ENCODE data around the gene RNU6-7. TPM values are rescaled to one million over a fixed set of nuclear protein-coding genes. Genes with fewer than 3 reads are reported as not detected.

RNU6-7 gene
- total RNA-seq: not detected
- long read RNA-seq, partial matches to known transcripts: 0 of 1 reads
- long read RNA-seq, other reads (novel, unspliced or antisense): 0 of 1 reads

DNA sequence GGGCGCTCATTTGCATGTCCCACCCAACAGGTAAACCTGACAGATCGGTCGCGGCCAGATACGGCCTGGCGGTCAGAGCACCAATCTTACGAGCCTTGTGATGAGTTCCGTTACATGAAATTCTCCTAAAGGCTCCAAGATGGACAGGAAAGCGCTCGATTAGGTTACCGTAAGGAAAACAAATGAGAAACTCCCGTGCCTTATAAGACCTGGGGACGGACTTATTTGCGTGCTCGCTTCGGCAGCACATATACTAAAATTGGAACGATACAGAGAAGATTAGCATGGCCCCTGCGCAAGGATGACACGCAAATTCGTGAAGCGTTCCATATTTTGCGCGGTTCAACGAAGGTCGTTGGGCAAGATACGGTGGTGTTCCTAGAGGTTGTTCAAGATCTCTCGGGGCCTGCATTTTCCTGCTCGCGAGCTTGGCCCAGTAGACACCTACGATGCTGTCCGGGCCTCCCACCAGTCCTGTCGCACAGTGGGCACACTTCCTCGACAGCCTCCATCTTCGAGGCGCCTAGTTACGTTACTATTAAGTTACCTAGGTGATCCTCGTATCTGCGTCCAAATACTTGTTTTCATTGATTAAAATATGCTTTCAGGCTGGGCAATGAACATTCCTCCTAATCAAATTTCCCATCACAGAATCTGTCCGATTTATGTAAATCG lies at the start of gene RNU6-7:
TSS of gene RNU6-7 (plus strand) at position 230 of the 675 bp plus-strand sequence.
- ATAC-seq (peak; percentile 12), DNase-seq (peak; percentile 31)
- intact Hi-C loops (cut with micrococcal nuclease): loop anchor here (10.0 kb wide), 1 partner anchor 117 kb away; no protein-coding TSS in a partner anchor

DNA sequence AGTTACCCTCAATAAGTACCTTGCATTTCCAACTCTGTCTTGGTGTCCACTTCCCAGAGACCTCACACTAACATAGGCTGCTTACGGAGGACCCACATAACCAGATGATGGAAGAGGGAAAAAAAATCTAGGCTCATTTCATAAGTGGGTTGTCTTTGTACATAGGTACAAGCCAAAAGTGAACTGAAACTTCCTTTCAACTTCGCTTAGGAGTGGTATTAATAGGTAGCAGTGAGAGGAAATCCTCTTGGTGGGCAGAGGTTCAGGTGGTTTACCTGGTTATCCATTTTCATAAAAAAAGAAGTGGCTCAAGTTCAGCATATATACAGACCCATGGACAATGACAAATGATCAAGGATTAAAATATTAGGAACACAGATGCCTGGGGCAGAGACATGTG lies 35.8 kb upstream of the RNU6-7 start:
- intact Hi-C loops (cut with micrococcal nuclease): no loop called here
- no peak for ATAC-seq
- DNase-seq: no peak

DNA sequence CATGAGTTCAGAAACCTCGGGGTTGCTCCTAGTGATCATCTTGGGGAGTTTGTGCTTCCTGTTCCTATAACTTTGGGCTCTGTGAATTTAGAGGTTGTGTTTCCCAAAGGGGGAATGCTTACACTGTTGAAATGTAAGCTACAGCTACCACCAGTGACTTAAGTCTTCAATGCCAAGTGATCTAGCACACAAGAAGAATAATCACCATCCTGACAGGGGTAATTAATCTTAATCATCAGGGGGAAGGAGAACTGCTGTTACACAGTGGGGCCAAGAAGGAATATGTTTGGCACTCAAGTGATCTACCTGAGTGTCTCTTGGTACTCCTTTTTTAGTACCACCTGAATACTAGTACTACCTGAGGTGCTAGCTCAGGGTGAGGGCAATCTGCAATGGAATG lies 34.9 kb upstream of the RNU6-7 start:
- intact Hi-C loops (cut with micrococcal nuclease): no loop called here
- no peak for DNase-seq
- no peak for ATAC-seq

DNA sequence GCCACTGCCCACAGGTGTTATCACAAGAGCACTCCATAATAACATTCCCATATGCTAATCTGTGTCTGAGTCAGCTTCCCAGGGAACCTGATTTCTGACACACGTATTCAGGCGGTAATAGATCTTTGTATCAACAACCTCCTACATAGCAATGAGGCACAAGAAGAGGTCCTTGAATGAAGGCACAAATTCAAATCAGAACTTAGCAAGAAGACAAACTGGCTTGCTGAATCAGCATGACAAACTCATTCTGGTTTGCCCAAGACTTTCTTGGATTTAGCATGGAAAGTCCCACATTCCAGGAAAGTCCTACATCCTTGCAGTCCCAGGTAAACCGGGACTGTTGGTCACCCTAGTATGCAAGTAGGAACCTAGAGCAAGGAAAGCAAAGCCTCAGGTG lies 33.9 kb upstream of the RNU6-7 start:
- intact Hi-C loops (cut with micrococcal nuclease): no loop called here
- ATAC-seq (no peak), DNase-seq (no peak)

DNA sequence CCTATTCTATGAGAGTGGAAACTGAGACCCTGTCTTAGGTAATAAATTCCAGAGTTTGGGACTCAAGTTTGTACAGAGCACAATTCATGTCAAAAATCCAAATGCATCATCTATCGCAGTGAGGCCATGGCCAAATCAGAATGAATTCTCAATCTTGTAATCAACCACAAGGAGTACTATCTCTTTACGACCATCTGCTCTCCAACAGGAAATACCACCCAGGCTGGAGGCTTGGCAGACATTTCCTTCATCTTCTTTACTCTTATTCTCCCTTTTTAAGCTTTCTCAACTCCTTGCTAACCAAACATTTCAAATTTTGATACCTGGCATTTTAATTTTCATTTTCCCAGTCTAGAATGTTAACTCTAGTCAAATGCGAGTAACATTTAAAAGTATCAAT lies 32.7 kb upstream of the RNU6-7 start:
- no peak for ATAC-seq
- intact Hi-C loops (cut with micrococcal nuclease): no loop called here
- no peak for DNase-seq

DNA sequence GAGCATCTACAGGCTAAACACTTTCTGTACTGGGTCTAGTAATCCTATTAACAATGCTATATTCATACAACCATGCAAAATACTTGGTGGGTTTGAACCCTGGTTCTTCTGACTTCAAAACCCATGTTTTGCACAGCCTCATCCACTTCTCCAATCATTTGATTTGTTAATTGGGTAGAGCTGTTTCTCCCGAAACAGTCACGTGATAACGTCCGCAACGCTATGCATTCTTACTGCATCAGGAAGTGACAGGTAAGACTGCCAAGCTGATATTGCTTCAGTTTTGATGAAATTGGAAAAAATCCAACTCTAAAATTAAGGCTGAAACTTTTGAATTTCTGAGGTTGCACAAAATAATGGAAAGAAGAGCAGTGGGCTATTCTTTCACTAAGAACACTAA lies 30.4 kb upstream of the RNU6-7 start:
- intact Hi-C loops (cut with micrococcal nuclease): no loop called here
- ATAC-seq (no peak), DNase-seq (no peak)

DNA sequence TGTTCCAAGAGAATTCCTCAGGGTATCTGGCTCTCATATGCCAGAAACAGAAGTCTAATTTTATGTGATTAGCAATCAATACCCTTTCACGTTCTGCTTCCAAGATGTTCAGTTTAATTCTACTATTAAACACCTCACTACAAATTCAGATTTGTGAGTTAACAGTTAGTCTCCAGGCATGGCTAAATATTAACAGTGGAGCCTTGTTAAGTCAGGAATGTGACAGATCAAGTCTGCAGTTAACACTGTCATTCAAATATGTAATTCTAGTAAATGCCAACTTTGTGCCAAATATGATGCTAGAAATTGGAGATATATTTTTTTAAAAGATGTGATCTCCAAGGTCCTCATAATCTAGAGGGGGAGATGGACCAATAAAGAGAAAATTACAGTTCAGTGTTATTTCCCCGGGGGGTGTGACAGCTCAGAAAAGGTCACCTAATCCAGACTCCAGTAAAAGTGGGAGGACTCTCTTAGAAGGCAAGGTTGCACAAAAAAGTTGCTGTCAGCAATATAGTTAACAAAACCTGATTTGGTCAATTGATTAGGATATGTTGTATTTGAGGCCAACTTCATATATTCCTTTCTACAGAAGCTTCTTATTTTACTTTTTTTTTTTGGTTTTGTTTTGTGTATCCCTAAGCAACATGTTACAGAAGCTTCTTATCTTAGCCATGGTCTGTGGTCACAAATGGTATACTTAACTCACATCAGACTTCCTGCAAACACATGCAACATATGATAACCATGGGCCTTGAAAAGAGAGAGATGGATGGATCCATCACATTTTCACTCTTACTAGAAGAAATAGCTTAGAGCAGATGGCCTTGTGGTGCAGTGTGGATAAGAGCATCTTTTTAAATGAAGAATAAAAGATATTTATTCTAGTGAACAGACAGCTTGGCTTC lies 18.4 kb upstream of the RNU6-7 start:
- no peak for ATAC-seq
- intact Hi-C loops (cut with micrococcal nuclease): no loop called here
- no peak for DNase-seq

DNA sequence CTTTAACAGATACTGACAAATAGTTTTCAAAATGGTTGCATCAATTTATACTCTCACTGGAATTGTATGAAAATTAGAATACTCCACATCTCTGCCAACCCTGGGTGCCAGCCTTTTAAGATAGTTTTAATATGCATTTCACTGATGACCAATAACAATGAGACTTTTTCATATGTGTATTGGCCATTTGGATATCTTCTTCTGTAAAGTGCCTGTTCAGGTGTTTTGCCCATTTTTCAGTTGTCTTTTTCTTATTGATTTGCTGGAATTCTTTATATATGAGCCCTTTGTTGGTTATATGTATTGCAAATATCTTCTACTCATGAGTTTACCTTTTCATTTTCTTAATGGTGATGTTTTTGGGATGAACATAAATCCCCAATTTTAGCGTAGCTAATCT lies 16.7 kb upstream of the RNU6-7 start:
- no peak for DNase-seq
- no peak for ATAC-seq
- intact Hi-C loops (cut with micrococcal nuclease): no loop called here

DNA sequence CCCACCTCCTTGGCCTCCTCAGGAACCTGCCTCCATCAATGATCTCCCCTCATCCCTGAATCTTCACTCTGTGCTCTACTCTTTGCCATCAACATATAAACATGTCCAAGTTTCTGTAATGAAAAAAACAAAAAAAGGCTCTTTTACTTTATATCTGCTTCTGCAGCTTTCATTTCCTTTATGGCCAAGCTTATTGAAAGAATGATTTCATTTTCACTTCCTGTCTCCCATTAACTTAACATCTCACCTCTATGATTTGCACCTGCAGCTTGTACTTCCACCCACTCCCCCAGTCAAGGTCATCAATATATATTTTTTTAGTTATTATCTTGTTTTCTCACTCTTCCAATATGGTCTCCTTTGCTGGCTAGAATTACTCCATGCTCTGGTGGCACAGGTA lies 15.6 kb upstream of the RNU6-7 start:
- ATAC-seq: no peak
- no peak for DNase-seq
- intact Hi-C loops (cut with micrococcal nuclease): no loop called here

DNA sequence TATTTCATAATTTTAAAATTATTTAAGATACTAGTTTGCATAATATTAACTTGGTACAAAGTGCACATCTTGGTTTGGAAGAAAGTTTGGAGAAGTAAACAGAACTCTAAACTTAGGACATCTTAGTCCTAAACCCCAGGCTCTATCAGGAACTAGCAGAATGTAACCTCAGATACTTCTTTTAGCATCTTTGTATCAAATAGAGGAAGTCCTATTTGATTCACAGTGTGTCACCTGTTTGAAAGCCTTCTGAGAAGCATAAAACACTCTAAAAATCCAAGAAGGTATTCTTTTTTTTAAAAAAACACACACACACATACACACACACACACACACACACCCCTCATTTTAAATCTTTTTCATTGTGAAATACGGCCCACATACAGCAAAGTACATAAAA lies 12.0 kb upstream of the RNU6-7 start:
- ATAC-seq (no peak), DNase-seq (no peak)
- intact Hi-C loops (cut with micrococcal nuclease): no loop called here

DNA sequence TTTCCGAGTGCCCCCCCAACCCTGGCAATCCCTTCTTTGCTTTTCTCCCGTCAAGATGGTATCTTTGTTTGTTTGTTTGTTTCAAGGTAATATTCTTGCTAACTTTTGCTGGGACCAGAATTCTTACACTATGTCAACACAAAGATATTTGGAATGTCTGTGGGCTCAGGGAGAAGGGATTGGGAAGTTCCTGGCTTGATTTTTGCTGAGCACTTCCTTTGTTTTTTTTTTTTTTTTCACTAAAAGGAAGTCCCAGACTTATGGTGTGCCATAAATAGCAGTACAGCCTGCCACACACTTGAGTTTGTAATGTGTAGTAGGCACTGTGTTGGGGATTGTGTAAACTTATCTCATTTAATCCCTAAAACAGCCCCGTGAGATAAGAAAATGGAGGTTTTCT lies 11.2 kb upstream of the RNU6-7 start:
- peak; percentile 45 for ATAC-seq
- DNase-seq: no peak
- intact Hi-C loops (cut with micrococcal nuclease): no loop called here

DNA sequence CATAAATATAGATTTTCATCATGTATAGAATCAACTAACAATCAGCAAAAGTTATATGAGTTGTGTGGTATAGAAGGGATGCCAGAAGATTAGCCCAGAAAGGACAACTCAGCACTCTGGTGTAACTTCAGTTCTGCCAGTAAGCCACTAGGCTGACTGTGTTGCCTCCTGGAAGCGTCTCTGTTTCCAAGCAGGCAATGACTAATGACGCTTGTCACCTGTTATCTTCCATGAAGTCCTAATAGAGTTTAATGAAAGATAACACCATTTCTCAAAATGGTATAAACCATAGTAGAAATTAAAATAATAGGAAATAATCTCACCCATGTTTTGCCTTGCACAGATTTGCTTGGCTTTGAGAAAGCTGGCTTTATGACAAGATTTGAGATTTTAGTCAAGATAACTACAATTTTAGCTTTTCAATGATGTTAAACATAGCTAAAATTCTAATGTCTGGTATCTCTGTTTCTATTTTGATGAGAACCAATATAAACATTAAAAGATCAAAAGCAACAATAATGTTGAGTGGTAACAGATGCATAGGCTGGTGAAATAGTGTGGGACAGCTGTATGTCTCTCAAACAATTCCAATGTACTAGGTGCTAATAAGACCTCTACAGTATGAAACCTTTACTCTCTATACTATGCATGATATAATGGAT lies 9.0 kb upstream of the RNU6-7 start:
- no peak for ATAC-seq
- intact Hi-C loops (cut with micrococcal nuclease): no loop called here
- DNase-seq: no peak

DNA sequence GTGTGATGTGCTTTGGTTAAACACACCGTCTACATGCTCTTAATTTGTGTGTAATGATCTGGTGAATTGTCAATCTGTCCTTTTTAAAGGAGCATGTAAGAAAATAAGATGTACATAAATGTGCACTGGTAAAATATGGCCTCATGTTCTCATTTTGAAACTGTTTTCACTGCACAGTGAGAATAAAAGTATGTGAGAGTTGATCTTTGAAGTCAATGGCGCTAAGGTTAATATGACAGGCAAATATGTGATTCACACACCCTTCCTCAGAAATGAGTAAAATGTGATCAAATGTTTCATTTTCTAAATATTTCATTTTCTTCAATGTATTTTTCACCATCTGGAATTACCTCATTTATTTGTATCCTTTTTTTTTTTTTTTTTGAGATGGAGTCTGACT lies 8.3 kb upstream of the RNU6-7 start:
- no peak for ATAC-seq
- no peak for DNase-seq

DNA sequence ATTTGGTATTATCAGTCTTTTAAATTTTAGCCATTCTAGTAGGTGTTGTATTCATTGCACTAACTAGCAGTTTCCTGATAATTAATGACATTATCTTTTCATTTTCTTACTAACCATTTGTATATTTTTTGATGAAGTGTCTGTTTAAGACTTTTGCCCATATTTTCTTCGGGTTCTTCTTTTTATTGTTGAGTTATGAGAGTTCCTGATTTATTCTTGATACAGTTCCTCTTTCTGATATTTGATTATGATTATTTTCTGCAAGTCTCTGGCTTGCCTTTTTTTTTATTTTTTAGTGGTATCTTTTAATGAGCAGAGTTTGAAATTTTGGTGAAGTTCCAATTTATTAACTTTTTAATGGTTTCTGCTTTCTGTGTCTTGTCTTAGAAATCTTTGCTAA lies 6.2 kb upstream of the RNU6-7 start:
- ATAC-seq (no peak), DNase-seq (no peak)
- intact Hi-C loops (cut with micrococcal nuclease): no loop called here

More for the DNA sequence above, 8.3 kb upstream of the RNU6-7 start:
- intact Hi-C loops (cut with micrococcal nuclease): no loop called here

DNA sequence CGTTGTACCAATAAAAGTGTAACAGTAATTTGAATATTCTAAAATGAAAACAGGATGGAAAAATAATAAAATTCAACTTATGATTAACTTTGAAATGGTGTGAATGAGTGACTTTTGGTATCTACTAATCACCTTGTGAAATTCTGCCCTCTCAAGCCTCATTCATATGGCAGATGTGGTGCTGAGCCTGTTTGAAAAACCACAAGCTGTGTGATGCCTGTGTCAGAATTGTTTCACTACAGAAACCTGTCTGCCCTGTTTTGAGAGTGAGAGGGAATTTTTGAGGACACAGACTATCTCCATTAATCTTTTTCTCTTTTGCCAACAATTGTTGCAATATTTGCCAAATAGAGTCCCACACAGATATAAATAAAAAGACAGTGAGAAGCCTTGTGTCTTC lies 3.9 kb upstream of the RNU6-7 start:
- ATAC-seq: no peak
- intact Hi-C loops (cut with micrococcal nuclease): no loop called here

DNA sequence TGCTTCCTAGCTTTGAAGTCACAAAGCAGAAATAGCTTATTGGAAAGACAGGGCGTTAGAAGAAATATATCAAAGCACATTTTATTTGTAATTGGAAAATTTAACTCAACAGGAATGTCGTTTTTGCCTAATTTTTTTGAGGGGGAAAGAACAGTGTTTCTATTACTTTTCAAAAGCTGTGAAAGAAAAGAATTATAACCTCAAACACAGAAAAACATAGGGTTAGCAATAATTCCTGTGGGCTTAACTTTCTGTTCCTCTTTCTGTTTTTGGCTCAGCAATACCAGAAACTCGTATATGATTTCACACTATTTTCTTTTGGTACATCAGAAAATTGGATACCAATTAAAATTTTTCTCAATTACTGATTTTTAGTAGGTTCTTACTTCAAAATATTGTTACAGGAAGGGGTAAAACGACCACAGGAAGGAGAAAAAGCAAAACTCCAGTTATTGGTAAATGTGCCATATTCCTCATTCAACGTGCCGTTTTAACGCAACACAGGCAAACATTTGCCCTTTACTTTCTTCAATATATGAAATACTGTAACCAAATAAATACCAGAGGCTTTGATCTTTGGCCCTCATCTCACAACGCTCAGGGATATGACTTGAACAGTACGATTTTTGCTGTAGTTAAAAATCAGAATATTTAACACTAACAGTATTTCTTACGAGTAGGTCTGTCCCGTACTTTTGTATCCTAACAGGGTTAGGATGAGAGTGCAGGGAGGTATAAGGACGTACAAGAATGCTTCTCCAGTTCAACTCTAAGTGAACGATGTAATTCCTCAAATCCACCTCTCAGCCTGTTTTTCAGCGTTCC lies 1.3 kb upstream of the RNU6-7 start:
- intact Hi-C loops (cut with micrococcal nuclease): loop anchor here (10.0 kb wide), 1 partner anchor 116 kb away; no protein-coding TSS in a partner anchor
- DNase-seq (no peak), ATAC-seq (no peak)

More for the DNA sequence above, 3.9 kb upstream of the RNU6-7 start:
- DNase-seq: no peak

DNA sequence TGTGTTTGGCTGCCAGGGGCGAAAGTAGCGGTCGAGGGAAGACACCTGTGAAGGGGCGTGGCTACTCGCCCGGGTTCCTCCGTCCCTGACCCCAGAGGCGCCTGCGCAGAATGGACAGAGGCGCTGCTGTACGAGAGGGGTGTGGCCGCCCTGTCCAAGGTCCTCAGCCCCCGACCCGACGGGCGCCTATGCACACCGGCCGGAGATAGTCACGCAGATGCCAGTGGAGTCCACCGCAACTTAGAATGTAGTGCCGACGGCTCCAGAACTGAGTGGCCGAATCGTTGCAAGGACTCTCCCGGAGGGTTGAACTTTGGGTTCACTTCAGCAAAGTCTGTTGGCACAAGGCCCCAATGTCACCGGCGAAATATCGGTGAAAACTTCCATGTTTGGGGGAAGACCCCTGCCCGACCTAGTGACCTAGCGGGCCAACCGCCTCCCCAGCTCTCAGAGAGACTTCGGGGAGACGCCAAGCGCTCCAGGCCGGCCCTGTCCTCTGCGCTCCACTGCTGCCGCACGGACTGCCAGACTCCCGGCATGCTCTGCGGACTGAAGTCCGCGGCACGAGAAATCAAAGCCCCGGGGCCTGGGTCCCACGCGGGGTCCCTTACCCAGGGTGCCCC lies 541 bp upstream of the RNU6-7 start:
- ATAC-seq: peak; percentile 86
- DNase-seq: peak; percentile 92
- intact Hi-C loops (cut with micrococcal nuclease): loop anchor here (10.0 kb wide), 1 partner anchor 117 kb away; no protein-coding TSS in a partner anchor

DNA sequence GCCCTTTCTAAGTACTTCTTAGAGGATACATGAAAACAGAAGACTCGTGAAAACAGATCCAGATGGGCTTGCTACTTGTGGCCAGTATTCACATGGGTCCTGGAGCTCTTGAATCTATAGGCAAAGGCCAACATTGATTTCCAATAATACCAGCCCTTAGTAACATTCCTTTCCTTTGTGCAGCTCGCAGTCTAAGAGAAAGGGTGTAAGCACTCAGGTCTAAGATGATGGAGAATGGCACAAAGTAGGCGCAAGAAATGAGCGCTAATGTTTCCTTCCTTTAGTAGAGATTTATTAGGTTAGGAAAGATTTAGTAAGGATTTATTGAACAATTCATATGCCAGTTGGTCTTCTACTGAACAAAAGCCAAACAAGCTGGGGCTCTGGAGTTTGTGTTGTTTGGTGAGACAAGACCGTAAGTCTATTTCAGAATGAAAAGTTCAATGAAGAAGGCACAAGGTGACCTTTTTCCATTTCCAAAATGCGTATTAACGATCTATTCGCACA lies 699 bp downstream of the RNU6-7 start:
- ATAC-seq (no peak), DNase-seq (no peak)
- intact Hi-C loops (cut with micrococcal nuclease): loop anchor here (10.0 kb wide), 1 partner anchor 118 kb away; no protein-coding TSS in a partner anchor
